HG03558 (cell line): Measurements from ENCODE around the gene UCP2.
"Not testable (repeated sequence)": the region's sequence is repeated elsewhere in the genome, so short reads cannot be mapped to it uniquely, and the experiment has no call there.

Experiments used
- ATAC-seq: cut with Tn5 transposase; IDR thresholded peaks from one replicate; pipeline ENCODE4 v1.9.1; 2021; ENCODE audit warnings: moderate number of reproducible peaks; ENCODE audit not compliant: unreplicated experiment; ENCODE audit errors: extremely low read depth

UCP2 gene

GRCh38 chr11:73949246-73949645, 33.4 kb downstream of the UCP2 start:
- no peak for ATAC-seq

- no peak for ATAC-seq
Observed at GRCh38 chr11:73946798-73947458, 35.7 kb downstream of the UCP2 start.

- no peak for ATAC-seq
Observed at GRCh38 chr11:73945396-73945795, 37.2 kb downstream of the UCP2 start.

- no peak for ATAC-seq
Observed at GRCh38 chr11:73944901-73945300, 37.7 kb downstream of the UCP2 start.

- ATAC-seq: no peak
Observed at GRCh38 chr11:73944085-73944484, 38.6 kb downstream of the UCP2 start.

- no peak for ATAC-seq
Observed at GRCh38 chr11:73942010-73942409, 40.6 kb downstream of the UCP2 start.

GRCh38 chr11:73940801-73941570, 41.7 kb downstream of the UCP2 start:
- no peak for ATAC-seq

GRCh38 chr11:73939096-73939495, 43.5 kb downstream of the UCP2 start:
- no peak for ATAC-seq

- not testable (repeated sequence) for ATAC-seq
Observed at GRCh38 chr11:73936047-73936446, 46.6 kb downstream of the UCP2 start.

GRCh38 chr11:73932781-73933180, 49.9 kb downstream of the UCP2 start:
- ATAC-seq: no peak

GRCh38 chr11:73931951-73932350, 50.7 kb downstream of the UCP2 start:
- no peak for ATAC-seq

- ATAC-seq: no peak
Observed at GRCh38 chr11:73931039-73931645, 51.5 kb downstream of the UCP2 start.

- no peak for ATAC-seq
Observed at GRCh38 chr11:73929388-73929787, 53.3 kb downstream of the UCP2 start.
